ENCODE results near the gene BRD4.

Gene BRD4

DNA sequence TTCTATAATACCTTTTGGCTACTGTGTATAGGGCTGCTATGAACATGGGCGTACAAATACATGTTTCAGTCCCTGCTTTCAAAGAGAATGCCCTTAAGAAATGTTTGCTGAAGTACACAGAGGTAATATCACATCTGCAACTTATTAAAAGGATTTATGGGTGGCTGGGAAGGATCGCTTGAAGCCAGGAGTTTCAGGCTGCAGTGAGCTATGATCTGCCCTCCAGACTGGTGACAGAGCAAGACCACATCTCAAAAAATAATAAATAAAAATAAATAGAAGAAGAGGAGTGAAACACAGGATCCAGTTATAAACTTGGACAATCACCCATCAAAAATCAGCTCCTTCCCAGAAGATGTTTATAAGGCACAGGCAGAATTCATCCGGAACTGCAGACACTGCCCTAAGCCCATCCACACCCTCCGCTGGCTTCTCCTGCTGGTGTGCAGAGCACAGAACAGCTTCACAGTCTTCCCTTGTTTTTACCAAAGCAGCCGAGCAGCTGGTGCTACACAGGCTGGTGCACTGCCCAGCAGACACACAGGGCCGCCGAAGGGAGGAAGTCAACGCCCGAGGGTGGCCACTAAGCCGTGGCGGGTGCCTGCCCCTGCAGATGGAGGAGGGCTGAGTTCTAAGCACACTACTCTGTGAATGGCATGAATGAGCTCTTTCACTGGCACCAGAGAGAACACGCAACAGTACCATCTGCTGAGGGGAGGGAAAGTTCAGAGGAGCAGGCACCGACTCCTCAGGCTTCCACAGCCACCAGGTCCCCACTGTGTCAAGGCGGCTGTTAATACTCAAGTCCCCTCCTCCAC, 44.0 kb downstream of the BRD4 start:
- Histone ChIP-seq H3K9me3 (ENCODE audit: control insufficient read depth, low read length) (no peaks in the 10 kb centered on the region), H3K27ac (ENCODE audit: low read depth, low read length, severe bottlenecking) (peak overlapping the region; percentile 57), H3K4me3 (ENCODE audit: extremely low read depth, insufficient read depth, low read length, poor library complexity, severe bottlenecking) (no peak overlapping the region), H3K4me1 (ENCODE audit: control insufficient read depth, insufficient read depth, low read length, poor library complexity, severe bottlenecking) (peaks cover 36% of the 10 kb centered on the region), H3K36me3 (ENCODE audit: control insufficient read depth, insufficient read depth, low read length) (peaks cover under 1% of the 10 kb centered on the region)
- WGBS, 2 experiments (ENCODE audit: insufficient coverage in 2 of 2), result 93 to 94% methylated on average over 9 to 10 of the region's 14 CpGs

DNA sequence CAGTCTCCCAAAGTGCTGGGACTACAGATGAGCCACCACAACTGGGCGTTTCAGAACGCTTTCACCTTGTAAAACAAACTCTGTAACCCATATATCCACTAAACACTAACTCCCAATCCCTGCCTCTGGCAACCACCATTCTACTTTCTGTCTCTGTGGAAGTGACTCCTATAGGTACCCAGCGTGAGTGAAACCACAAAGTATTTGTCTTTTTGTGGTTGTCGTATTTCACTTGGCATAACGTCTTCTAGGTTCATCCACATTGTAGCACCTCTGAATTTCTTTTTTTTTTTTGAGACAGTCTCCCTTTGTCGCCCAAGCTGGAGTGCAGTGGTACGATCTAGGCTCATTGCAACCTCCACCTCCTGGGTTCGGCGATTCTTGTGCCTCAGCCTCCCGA, 44.8 kb downstream of the BRD4 start:
- Histone ChIP-seq H3K9me3 (ENCODE audit: control insufficient read depth, low read length) (no peaks in the 10 kb centered on the region), H3K4me1 (ENCODE audit: control insufficient read depth, insufficient read depth, low read length, poor library complexity, severe bottlenecking) (peaks cover 38% of the 10 kb centered on the region), H3K27ac (ENCODE audit: low read depth, low read length, severe bottlenecking) (no peak overlapping the region), H3K36me3 (ENCODE audit: control insufficient read depth, insufficient read depth, low read length) (no peaks in the 10 kb centered on the region), H3K4me3 (ENCODE audit: extremely low read depth, insufficient read depth, low read length, poor library complexity, severe bottlenecking) (no peak overlapping the region)
- 93 to 96% methylated on average over 6 to 10 of the region's 10 CpGs for WGBS, 2 experiments (ENCODE audit: insufficient coverage in 2 of 2)

DNA sequence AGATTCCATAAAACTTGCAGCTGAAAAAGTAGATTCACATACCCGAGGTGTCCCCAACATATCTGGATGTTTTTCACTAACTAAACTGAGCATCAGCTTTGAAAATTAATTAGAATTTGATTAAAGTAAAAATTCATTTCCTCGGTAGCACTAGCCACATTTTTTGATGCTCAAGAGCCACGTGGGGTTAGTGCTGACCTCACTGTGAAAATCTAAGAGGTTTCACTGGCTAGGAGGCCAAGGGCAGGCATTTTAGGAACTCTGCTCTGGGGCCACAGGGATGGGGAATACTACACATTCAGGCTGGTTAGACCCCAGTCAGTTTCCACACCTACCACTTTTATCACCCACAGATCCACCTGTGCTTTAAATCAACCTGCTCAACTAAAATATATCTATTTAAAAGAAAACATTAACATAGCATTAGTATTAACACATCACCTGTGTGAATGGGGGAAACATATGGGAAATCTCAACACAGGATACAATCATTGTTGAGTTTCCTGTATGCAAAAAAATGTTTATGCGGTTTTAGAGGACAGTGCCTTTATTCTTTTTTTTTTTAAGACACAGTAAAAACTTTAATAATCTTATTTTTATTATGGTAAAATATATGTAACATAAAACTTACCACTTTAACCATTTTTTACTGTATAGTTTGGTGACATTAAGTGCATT, 45.5 kb downstream of the BRD4 start:
- H3K27ac ChIP-seq (ENCODE audit: low read depth, low read length, severe bottlenecking), result no peak overlapping the region
- 85% methylated on average over 3 of the region's 4 CpGs; no CpG with 5 or more reads in 1 of the 2 experiments for WGBS, 2 experiments (ENCODE audit: insufficient coverage in 2 of 2)
- peaks cover 34% of the 10 kb centered on the region for H3K4me1 ChIP-seq (ENCODE audit: control insufficient read depth, insufficient read depth, low read length, poor library complexity, severe bottlenecking)

DNA sequence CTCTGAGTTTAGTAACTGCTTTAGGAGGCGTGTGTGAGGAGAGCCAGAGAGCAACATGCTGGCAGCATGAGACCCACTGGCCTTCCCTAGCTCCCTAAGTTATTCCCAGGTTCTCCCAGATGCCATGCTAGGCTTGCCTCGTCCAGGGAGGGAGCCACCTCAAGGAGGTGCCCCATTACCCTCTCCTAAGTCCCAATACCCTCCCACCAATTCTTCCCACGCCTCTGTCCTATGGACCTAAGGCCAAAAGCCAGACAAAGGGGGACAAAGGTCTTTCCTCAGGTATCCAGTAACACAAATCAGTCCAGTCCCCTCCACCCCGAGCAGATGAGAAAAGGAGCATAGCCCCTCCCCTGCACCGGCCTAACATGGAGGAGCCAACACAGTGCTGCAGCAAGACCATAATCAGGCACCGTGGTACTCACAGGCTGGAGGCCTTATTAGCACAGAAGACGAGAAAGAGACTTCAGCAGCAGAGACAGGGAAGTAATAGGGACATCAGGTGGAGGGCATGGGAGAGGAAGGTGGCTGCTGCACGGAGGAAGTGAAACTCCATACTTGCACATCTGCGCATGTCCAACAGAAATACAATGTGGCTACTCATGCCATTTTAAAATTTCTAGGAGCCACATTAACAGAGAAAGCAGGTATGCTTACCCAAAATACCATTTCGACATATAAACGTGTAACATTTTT, 46.3 kb downstream of the BRD4 start:
- peaks cover 37% of the 10 kb centered on the region for H3K4me1 ChIP-seq (ENCODE audit: control insufficient read depth, insufficient read depth, low read length, poor library complexity, severe bottlenecking)
- no peak overlapping the region for H3K27ac ChIP-seq (ENCODE audit: low read depth, low read length, severe bottlenecking)
- WGBS, 2 experiments (ENCODE audit: insufficient coverage in 2 of 2), result 88 to 91% methylated on average over 9 to 10 of the region's 11 CpGs
- H3K9me3 ChIP-seq (ENCODE audit: control insufficient read depth, low read length), result no peaks in the 10 kb centered on the region
- no peaks in the 10 kb centered on the region for H3K36me3 ChIP-seq (ENCODE audit: control insufficient read depth, insufficient read depth, low read length)
- H3K4me3 ChIP-seq (ENCODE audit: extremely low read depth, insufficient read depth, low read length, poor library complexity, severe bottlenecking), result no peak overlapping the region

More for the DNA sequence above, 45.5 kb downstream of the BRD4 start:
- no peaks in the 10 kb centered on the region for H3K9me3 ChIP-seq (ENCODE audit: control insufficient read depth, low read length)
- no peaks in the 10 kb centered on the region for H3K36me3 ChIP-seq (ENCODE audit: control insufficient read depth, insufficient read depth, low read length)
- H3K4me3 ChIP-seq (ENCODE audit: extremely low read depth, insufficient read depth, low read length, poor library complexity, severe bottlenecking), result no peak overlapping the region

DNA sequence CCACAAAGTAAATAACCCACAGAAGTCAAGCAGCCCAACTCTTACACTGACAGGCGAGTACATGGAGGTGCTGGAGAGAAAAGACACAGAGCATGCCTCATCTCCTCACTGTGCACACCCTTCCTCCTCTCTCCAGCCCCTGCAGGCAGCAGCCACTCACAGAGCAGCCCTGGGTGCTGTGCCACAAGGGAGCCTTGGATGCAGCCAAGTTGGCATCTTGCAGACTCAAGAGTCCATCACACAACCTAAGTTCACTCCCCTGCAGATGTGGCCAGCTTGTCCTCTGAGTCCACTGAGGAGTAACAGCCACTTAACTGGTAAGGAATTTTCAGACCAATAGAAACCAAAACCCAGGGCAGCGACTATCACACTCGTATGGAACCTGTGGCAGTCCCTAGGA, 47.4 kb downstream of the BRD4 start:
- Histone ChIP-seq H3K36me3 (ENCODE audit: control insufficient read depth, insufficient read depth, low read length) (no peaks in the 10 kb centered on the region), H3K4me3 (ENCODE audit: extremely low read depth, insufficient read depth, low read length, poor library complexity, severe bottlenecking) (no peak overlapping the region), H3K27ac (ENCODE audit: low read depth, low read length, severe bottlenecking) (peak overlapping the region; percentile 36), H3K4me1 (ENCODE audit: control insufficient read depth, insufficient read depth, low read length, poor library complexity, severe bottlenecking) (peaks cover 44% of the 10 kb centered on the region), H3K9me3 (ENCODE audit: control insufficient read depth, low read length) (no peaks in the 10 kb centered on the region)
- WGBS, 2 experiments (ENCODE audit: insufficient coverage in 2 of 2), result 82 to 89% methylated on average over 3 of the region's 3 CpGs

DNA sequence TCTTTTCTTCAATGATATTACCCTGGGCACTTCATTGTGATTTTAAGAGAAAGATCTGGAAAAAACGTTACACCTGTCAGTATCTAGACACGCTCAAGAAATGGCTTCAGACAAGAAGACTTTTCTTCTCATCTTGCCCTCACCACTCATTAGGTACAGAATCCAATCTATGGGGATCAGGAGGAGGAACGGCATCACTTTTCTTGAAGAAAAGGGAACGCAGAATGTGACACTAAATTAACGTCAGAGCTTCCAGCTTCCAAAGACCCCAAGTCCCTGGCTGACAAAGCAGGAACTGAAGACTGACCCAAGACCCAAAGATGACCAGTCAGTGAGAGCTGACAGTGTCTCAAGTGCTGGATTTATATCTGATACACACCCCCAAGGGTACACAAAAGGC, 48.2 kb downstream of the BRD4 start:
- peaks cover 46% of the 10 kb centered on the region for H3K4me1 ChIP-seq (ENCODE audit: control insufficient read depth, insufficient read depth, low read length, poor library complexity, severe bottlenecking)
- H3K27ac ChIP-seq (ENCODE audit: low read depth, low read length, severe bottlenecking), result no peak overlapping the region
- WGBS, 2 experiments (ENCODE audit: insufficient coverage in 2 of 2), result 90 to 100% methylated on average over 2 to 3 of the region's 5 CpGs

DNA sequence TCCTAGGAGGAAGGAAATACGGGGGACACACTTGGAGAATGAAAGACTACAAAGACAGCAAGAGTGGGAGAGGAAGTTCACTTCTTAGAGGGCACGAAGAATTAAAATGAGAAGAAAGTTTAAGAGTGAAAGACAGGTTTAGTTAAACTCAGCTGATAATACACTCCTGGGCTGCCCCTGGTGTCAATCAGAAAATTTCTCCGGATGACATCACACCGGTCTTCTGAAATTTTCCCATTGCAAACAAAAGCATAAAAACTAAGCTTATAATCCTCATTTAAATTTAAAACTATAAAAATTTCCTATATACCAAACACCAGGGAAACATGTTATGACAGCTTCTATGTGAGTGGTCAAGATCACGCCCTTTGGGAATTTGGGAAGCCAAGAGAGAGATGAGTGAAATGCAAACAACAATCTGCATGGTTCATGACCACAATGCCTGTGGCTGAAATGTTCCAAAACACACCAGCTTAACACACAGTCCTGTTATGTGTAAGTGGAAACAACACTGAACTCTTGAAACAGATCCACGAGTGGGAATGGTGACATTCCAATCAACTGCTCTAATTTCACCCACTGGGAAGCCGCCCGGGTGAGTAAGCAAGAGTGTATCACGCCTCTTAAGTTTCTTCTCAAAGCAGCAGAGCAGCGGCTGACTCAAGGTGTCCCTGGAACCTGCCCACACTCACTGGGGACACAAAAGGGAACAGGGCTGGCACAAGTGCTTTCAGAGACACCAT, 49.0 kb downstream of the BRD4 start:
- H3K9me3 ChIP-seq (ENCODE audit: control insufficient read depth, low read length), result no peaks in the 10 kb centered on the region
- peak overlapping the region; percentile 46 for H3K27ac ChIP-seq (ENCODE audit: low read depth, low read length, severe bottlenecking)
- peaks cover 46% of the 10 kb centered on the region for H3K4me1 ChIP-seq (ENCODE audit: control insufficient read depth, insufficient read depth, low read length, poor library complexity, severe bottlenecking)
- no peak overlapping the region for H3K4me3 ChIP-seq (ENCODE audit: extremely low read depth, insufficient read depth, low read length, poor library complexity, severe bottlenecking)
- H3K36me3 ChIP-seq (ENCODE audit: control insufficient read depth, insufficient read depth, low read length), result peaks cover 7% of the 10 kb centered on the region
- 79 to 87% methylated on average over 4 to 5 of the region's 10 CpGs for WGBS, 2 experiments (ENCODE audit: insufficient coverage in 2 of 2)

More for the DNA sequence above, 48.2 kb downstream of the BRD4 start:
- H3K9me3 ChIP-seq (ENCODE audit: control insufficient read depth, low read length), result no peaks in the 10 kb centered on the region
- peaks cover 3% of the 10 kb centered on the region for H3K36me3 ChIP-seq (ENCODE audit: control insufficient read depth, insufficient read depth, low read length)
- no peak overlapping the region for H3K4me3 ChIP-seq (ENCODE audit: extremely low read depth, insufficient read depth, low read length, poor library complexity, severe bottlenecking)

DNA sequence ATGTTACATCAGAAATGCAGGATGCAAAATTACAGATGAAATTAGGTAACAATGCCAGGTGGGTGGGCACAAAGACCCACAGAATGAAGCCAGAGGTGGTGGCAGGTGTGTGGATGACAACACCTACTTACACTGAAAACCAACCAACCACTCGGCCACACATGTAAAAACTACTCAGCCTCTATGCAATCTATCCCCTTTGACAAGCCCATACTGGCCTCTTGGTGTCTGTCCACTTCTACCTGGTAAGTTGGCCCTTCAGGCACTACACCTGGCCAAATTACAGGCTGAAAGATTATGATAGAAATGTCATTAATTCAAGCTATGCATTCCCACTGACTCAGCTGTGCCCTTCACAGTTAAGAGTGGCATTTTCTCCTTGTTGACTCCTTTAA, 50.0 kb downstream of the BRD4 start:
- Histone ChIP-seq H3K9me3 (ENCODE audit: control insufficient read depth, low read length) (no peaks in the 10 kb centered on the region), H3K36me3 (ENCODE audit: control insufficient read depth, insufficient read depth, low read length) (peaks cover 7% of the 10 kb centered on the region), H3K4me3 (ENCODE audit: extremely low read depth, insufficient read depth, low read length, poor library complexity, severe bottlenecking) (no peak overlapping the region), H3K4me1 (ENCODE audit: control insufficient read depth, insufficient read depth, low read length, poor library complexity, severe bottlenecking) (peaks cover 52% of the 10 kb centered on the region), H3K27ac (ENCODE audit: low read depth, low read length, severe bottlenecking) (no peak overlapping the region)
- no CpG with 5 or more reads among the region's 1 CpG for WGBS, 2 experiments (ENCODE audit: insufficient coverage in 2 of 2)

DNA sequence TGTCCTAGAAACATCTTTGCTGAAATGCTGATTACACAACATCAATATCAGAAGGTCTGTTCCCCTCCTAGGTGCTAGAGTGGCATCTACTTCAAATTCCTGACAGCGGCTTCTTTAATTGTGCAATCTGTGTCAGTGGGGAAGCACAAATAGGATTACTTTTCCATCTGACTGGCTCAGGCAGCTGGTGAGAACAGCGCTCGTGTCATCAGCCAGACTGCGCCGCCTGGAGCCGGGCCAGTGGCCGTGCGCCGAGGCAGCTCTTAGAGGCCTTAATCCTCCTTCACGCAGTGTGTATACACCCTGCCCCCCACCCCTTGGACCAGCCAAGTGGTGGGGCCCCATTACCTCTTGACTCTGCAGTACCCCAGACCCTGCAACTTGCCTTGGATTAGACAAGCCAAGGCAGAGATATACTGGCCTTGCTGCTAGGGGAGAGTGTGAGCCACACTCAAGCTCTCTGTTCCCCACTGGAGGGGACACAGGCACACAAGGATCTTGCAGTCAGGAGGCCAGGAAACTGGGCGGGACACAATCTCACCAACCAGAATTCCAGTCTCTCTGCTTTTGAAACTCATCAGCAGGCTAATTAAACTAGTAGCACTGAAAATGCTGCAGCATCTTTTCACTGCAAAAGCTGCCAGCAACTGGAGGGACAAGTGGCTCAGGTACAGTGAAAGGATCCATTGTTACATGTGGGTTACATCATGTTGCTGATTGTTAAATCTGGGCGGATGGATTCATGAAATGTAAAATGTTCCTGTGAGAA, 51.2 kb downstream of the BRD4 start:
- Histone ChIP-seq H3K27ac (ENCODE audit: low read depth, low read length, severe bottlenecking) (peak overlapping the region; percentile 10), H3K36me3 (ENCODE audit: control insufficient read depth, insufficient read depth, low read length) (peaks cover 13% of the 10 kb centered on the region), H3K4me3 (ENCODE audit: extremely low read depth, insufficient read depth, low read length, poor library complexity, severe bottlenecking) (no peak overlapping the region), H3K4me1 (ENCODE audit: control insufficient read depth, insufficient read depth, low read length, poor library complexity, severe bottlenecking) (peaks cover 60% of the 10 kb centered on the region), H3K9me3 (ENCODE audit: control insufficient read depth, low read length) (no peaks in the 10 kb centered on the region)
- WGBS, 2 experiments (ENCODE audit: insufficient coverage in 2 of 2), result 90 to 92% methylated on average over 8 to 11 of the region's 12 CpGs
